ENCODE data around the gene MRPS2.
"Not testable (repeated sequence)": the region's sequence is repeated elsewhere in the genome, so short reads cannot be mapped to it uniquely, and the experiment has no call there.

The MRPS2 gene

GRCh38 chr9:135531096-135531495, 30.6 kb downstream of the MRPS2 start:
- no peak for DNase-seq (ENCODE audit: low read depth, low spot score)

GRCh38 chr9:135533113-135533512, 32.6 kb downstream of the MRPS2 start:
- no peak for DNase-seq (ENCODE audit: low read depth, low spot score)

DNA sequence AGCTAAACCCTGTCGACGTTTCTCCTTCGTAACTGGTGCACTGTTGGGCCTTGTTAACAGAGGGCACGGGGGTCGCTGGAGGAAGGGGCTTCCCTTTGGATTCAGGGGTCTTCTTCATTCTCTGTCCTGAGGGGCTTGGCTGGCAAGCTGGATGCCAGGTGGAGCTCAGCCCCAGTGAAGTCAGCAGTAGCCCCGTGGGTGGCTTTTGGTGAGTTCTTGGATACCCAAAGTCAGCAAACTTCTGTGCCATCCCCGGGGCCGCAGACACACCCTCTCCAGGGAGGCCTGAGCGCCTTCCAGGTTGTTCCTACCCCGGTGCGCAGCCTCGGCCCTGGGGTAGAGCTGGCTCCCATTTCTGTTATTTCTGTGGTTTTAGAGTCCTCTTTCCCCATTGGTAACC, 33.2 kb downstream of the MRPS2 start:
- DNase-seq (ENCODE audit: low read depth, low spot score), result no peak

DNA sequence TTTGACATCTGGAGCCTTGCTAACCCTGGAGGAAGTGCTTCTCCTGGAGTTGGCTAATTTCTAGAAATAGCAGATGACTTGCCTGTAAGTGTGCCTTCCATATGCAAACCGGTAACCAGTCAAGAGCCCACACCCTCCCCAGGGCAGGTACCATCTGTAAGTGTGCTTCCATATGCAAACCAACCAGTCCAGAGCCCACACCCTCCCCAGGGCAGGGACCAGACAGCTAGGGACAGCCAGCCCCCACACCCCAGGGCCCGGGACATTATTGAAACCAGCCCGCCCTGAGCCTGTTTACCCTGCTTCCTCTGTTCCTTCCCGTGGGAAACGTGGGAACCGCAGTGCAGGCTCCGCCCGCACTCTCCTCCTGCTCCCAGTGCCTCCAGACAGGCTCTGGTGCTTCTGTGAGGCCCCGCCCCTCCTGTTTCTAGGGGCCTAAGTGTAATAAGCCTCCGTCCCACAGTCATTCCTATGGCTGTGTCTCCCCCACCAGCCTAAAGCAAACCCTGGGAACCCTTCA, 33.8 kb downstream of the MRPS2 start:
- not testable (repeated sequence) for DNase-seq (ENCODE audit: low read depth, low spot score)

- DNase-seq (ENCODE audit: low read depth, low spot score), result not testable (repeated sequence)
Observed at GRCh38 chr9:135534826-135535225, 34.3 kb downstream of the MRPS2 start.

DNA sequence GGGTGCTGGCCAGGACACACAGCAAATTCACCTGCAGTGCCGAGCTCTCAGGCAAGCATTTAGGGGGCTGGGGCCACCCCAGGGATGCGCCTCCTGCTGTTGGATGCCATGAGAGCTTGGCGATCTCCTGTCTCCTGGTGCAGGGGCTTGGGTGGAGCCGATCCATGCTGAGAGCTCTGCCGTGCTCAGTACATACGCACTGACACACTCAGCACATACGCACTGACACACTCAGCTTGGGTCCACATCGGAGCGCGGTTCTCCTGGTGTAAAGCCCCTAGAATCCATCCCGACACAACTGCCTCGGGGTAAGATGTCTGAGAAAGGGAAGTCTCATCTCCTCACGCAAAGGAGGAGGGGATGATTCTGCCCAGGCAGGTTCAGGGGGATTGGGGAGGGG, 35.1 kb downstream of the MRPS2 start:
- not testable (repeated sequence) for DNase-seq (ENCODE audit: low read depth, low spot score)

GRCh38 chr9:135536216-135536615, 35.7 kb downstream of the MRPS2 start:
- no peak for DNase-seq (ENCODE audit: low read depth, low spot score)

GRCh38 chr9:135543262-135543894, 42.9 kb downstream of the MRPS2 start:
- not testable (repeated sequence) for DNase-seq (ENCODE audit: low read depth, low spot score)

DNA sequence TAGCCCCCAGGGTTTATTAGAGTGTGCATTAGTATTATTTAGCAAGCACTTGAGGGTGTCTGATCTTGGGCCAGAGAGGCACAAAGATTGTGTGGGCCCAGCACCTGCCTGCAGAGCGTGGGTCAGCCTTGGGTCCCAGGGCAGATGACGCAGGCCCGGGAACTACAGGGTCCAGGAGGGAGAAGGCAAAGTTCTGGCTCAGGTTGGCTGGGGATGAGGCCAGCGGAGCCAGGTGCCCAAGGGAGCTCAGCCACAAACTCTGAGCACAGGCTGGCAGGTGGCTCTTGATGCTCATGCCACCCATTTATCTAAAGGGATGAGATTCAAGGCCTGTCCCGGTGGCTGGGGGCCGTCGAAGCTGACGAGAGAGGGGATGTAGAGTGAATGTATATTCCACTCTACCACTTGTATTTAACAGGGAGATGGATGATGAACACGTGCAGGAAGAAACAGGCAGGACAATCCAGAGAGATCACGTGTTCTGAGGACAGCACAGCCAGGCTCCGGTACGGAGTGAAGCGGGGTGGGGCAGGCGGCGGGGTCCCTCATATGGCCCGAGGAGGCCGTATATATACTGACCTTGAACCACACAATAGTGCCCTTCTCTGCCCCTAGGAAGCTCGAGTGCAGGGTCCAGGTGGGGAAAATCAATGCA, 44.6 kb downstream of the MRPS2 start:
- DNase-seq (ENCODE audit: low read depth, low spot score), result no peak

GRCh38 chr9:135545646-135546176, 45.2 kb downstream of the MRPS2 start, which contains the start of gene OBP2A:
OBP2A (plus strand) TSS chr9:135546126; CDS start chr9:135546181, 55 bp downstream.
- not testable (repeated sequence) for DNase-seq (ENCODE audit: low read depth, low spot score)

GRCh38 chr9:135546792-135547617, 46.5 kb downstream of the MRPS2 start:
- not testable (repeated sequence) for DNase-seq (ENCODE audit: low read depth, low spot score)

GRCh38 chr9:135547756-135548736, 47.6 kb downstream of the MRPS2 start:
- DNase-seq (ENCODE audit: low read depth, low spot score), result no peak

DNA sequence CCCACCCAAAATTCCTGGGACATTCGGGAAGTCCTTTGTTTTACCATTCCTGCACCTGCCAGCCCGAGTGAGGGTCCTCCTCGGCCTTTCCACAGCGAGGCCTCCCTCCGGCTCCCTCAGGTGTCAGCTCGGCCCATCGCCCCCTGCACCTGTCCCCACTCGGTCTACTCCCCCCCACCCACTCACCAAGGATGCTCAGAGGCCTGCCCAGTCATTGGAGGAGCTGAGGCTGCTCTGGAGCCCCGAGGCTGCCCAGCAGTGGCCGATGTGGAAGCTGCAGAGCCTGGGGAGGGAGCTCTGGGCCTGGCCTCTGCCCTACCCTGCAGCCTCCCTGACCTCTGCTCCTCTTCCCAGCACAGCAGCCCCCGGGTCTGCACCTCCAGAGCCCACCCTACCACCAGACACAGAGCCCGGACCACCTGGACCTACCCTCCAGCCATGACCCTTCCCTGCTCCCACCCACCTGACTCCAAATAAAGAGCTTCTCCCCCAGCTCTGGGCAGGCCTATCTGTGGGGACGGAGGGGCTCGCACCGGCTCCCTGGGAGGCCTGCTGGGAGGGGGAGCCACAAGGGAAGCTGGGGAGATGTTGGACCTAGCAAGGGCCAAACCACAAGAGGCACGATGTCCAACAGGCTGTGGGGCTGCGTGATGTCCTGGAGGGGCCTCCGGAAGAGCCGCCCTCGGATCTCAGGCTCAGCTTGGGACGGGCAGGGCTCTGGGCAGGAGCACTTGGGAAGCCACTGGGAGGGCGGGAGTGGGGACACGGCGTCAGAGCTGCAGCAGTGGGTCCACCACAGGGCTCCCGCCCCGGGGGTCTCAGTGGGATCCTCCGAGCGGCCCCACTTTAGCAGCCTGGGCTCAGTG, 49.2 kb downstream of the MRPS2 start:
- DNase-seq (ENCODE audit: low read depth, low spot score), result not testable (repeated sequence)

GRCh38 chr9:135550344-135550918, 49.9 kb downstream of the MRPS2 start:
- DNase-seq (ENCODE audit: low read depth, low spot score), result no peak

DNA sequence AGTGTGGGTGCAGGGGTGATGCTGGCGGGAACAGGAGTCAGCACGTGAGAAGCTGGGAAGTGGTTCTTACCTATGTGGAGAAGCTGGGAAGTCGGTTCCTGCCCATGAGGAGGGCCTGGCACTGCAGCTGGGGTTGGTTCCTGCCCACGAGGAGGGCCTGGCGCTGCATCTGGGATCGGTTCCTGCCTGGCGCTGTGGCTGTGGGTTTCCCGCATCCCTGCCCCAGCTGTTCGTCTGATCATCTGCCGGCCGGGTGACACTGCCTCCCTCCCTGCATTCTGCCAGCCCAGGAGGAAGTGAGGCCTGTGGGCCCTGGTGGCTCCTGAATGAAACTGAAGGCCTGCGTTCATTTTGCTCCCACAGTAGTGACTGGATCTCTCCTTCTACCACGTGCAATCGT, 50.5 kb downstream of the MRPS2 start:
- DNase-seq (ENCODE audit: low read depth, low spot score), result no peak

DNA sequence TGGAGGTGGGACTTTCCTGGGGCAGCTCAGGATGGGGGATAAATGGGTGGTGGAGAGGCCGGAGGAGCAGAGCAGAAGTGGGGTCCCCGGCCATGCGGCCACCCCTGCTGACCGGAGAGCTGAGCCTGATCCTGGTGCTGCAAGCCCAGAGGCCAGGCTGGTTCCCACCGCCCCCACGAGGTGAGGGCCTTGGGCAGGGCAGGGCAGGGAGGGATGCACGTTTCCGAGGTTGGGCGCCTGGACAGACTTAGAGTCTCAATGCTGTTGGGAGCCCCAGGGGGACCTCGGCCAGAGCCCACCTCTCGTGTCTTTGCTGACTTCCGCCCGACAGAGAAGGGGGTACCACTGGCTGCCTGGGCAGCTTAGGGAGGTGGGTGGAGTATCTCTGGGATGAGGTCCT, 51.0 kb downstream of the MRPS2 start:
- DNase-seq (ENCODE audit: low read depth, low spot score), result no peak

DNA sequence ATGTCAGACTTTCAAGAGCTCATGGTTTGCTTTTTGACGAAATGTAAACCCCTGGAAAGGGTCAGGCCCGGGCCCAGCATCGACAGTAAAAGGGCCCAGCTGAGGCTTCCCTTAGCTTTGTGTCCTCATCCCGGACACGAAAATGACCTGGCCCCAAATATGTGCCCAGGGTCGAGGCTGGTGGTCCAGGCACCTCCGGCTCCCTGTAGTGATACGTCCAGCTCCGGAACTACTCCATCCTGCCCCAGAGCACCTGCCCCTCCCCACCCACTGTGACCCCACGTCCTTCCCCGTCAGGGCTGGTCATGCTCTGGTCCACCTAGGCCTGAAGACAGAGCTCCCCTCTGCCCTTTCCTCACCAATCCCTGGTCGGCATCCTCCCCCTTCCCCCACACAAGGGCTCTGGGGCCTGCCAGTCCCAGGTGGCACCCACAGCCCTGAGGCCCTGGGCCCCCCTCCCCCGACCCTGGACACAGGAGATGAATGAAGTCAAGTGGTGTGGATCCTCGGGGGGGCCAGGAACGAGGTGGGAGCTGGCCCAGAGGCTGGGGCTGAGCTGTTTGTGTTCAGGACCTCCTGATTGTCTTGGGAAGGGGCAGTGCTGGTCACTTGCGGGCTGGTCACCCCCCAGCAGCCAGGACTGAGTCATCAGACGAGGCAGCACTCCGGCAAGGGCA, 51.7 kb downstream of the MRPS2 start:
- DNase-seq (ENCODE audit: low read depth, low spot score), result no peak

DNA sequence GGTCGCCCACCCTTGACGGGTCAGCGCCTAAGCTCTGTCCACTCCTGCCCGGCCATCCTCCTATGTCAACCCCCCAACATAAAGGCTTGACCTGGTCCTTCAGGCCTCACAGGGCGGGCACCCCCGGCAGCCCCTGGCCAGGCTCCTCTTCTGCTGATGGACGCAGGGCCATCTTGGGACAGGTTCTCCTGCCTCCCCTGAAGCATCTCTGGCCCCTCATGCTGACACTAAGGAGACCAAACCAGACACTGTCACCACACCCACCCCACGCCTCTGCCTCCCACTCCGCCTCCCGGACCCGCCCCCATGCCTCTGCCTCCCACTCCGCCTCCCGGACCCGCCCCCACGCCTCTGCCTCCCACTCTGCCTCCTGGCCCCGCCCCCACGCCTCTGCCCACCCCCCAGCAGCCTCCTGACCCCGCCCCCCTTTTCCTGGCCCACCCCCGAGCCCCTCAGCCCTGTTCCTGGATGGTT, 52.3 kb downstream of the MRPS2 start:
- no peak for DNase-seq (ENCODE audit: low read depth, low spot score)
